HCT116 (cell line): ENCODE data around the gene FAM76B. TPM values are rescaled to one million over a fixed set of nuclear protein-coding genes. Genes with fewer than 3 reads are reported as not detected.

Source experiments
- ATAC-seq: fragments of 200-7000 bp; cut with Tn5 transposase; 2 replicates; pipeline ENCODE4 v1.9.1; 2020; ENCODE audit warnings: mild to moderate bottlenecking, moderate library complexity
- BruUV-seq: library from RNA; stranded (reverse); fragments of 400-500 nt; replicated peaks from 2 replicates; lab custom pipeline; 2021; lab: Mats Ljungman, UMichigan
- CTCF ChIA-PET: fragments of 300-600 bp; sonication (Branson Sonifier 250); formaldehyde crosslinking; loops from one replicate; lab custom pipeline; 2021; ENCODE audit warnings: antibody characterized with exemption; lab: Charles Lee
- POLR2A ChIA-PET: fragments of 300-600, 350-600 bp; sonication (Branson Sonifier 250); formaldehyde crosslinking; loops from one replicate; lab custom pipeline; 2021; ENCODE audit warnings: antibody characterized with exemption; lab: Charles Lee
- RAD21 ChIA-PET, 2 experiments: fragments of 300-600 bp; sonication (Branson Sonifier 250); formaldehyde crosslinking; loops; one replicate each; lab custom pipeline; 2023; ENCODE audit warnings: low total read pairs in 2 of 2; ENCODE audit not compliant: uncharacterized antibody in 2 of 2, unreplicated experiment in 2 of 2, low non-redundant PET in 1 of 2; lab: Charles Lee
- DNase-seq: peaks from one replicate; pipeline ENCODE4 v3.0.0-alpha.2; 2010; ENCODE audit warnings: low read depth, low spot score
- H2AFZ ChIP-seq: fragments of 200-600 bp; shearing (Covaris generic), sonication (generic); 2 replicates; pipeline ENCODE4 v1.6.1; 2017; ENCODE audit warnings: low read depth, mixed run types, mixed read lengths, antibody characterized with exemption, low read length; ENCODE audit not compliant: poor library complexity, severe bottlenecking
- H3K27ac ChIP-seq: 2 replicates; pipeline ENCODE4 v1.5.1; 2012; ENCODE audit warnings: low read depth, low read length
- H3K27me3 ChIP-seq: fragments of 200-600 bp; sonication (generic); 2 replicates; pipeline ENCODE4 v1.6.1; 2016; ENCODE audit warnings: mixed run types, low read length, mixed read lengths; ENCODE audit not compliant: insufficient read depth
- H3K36me3 ChIP-seq, 2 experiments: fragments of 200-500 bp in 1 of 2; fragments of 200-600 bp in 1 of 2; sonication (Bioruptor generic) in 1 of 2; sonication (generic) in 1 of 2; 2 replicates each; pipeline versions ENCODE4 v1.5.1 to v1.6.1; 2014 to 2016; ENCODE audit warnings: low read length in 2 of 2, inconsistent platforms in 1 of 2, mixed read lengths in 1 of 2, mixed run types in 1 of 2; ENCODE audit not compliant: insufficient read depth in 2 of 2, control insufficient read depth in 1 of 2
- H3K4me1 ChIP-seq, 2 experiments: fragments of 200-600 bp in 1 of 2; sonication (generic) in 1 of 2; 2 replicates each; pipeline versions ENCODE4 v1.5.1 to v1.6.1; 2012 to 2017; ENCODE audit warnings: low read length in 2 of 2, inconsistent platforms in 1 of 2, mild to moderate bottlenecking in 1 of 2, mixed read lengths in 1 of 2, mixed run types in 1 of 2, moderate library complexity in 1 of 2; ENCODE audit not compliant: insufficient read depth in 2 of 2, control insufficient read depth in 1 of 2
- H3K4me2 ChIP-seq: fragments of 200-600 bp; sonication (generic); 2 replicates; pipeline ENCODE4 v1.6.1; 2017; ENCODE audit warnings: mixed run types, low read length, mixed read lengths
- H3K4me3 ChIP-seq, 2 experiments: fragments of 200-600 bp in 1 of 2; sonication (generic) in 1 of 2; replicated peaks in 1 of 2; 2 replicates each; pipeline ENCODE4 v1.5.1; 2011 to 2016; ENCODE audit warnings: low read length in 2 of 2, control low read depth in 1 of 2, low read depth in 1 of 2, mild to moderate bottlenecking in 1 of 2, mixed read lengths in 1 of 2, mixed run types in 1 of 2
- H3K79me2 ChIP-seq: fragments of 200-600 bp; sonication (generic); 2 replicates; pipeline ENCODE4 v1.6.1; 2017; ENCODE audit warnings: mild to moderate bottlenecking, mixed run types, low read length, moderate library complexity, mixed read lengths; ENCODE audit not compliant: insufficient read depth
- H3K9ac ChIP-seq: fragments of 200-600 bp; sonication (generic); 2 replicates; pipeline ENCODE4 v1.6.1; 2016; ENCODE audit warnings: low read length, mixed read lengths
- H3K9me2 ChIP-seq: fragments of 200-600 bp; sonication (generic), shearing (Covaris generic); 2 replicates; pipeline ENCODE4 v1.6.1; 2017; ENCODE audit warnings: mixed run types, mild to moderate bottlenecking, moderate library complexity; ENCODE audit not compliant: insufficient read depth
- H3K9me3 ChIP-seq, 2 experiments: fragments of 200-500 bp in 1 of 2; fragments of 200-600 bp in 1 of 2; sonication (Bioruptor generic) in 1 of 2; sonication (generic) in 1 of 2; 2 replicates each; pipeline ENCODE4 v1.6.1; 2014 to 2017; ENCODE audit warnings: low read length in 2 of 2, mixed read lengths in 2 of 2, inconsistent platforms in 1 of 2, low read depth in 1 of 2, mild to moderate bottlenecking in 1 of 2, mixed run types in 1 of 2, moderate library complexity in 1 of 2; ENCODE audit not compliant: control insufficient read depth in 1 of 2, insufficient read depth in 1 of 2
- H4K20me1 ChIP-seq: fragments of 200-600 bp; sonication (generic), shearing (Covaris generic); 2 replicates; pipeline ENCODE4 v1.6.1; 2017; ENCODE audit warnings: mixed run types, mild to moderate bottlenecking, moderate library complexity; ENCODE audit not compliant: insufficient read depth
- CTCF ChIP-seq, 3 experiments: fragments of 200-600 bp in 1 of 3; sonication (generic) in 1 of 3; IDR thresholded peaks in 2 of 3; conservative IDR thresholded peaks in 1 of 3; 2 replicates each; pipeline ENCODE4 v1.5.1; 2012 to 2017; ENCODE audit warnings: low read depth in 2 of 3, low read length in 2 of 3, antibody characterized with exemption in 1 of 3, borderline replicate concordance in 1 of 3, control low read depth in 1 of 3, mild to moderate bottlenecking in 1 of 3, mixed read lengths in 1 of 3, mixed run types in 1 of 3, moderate library complexity in 1 of 3; ENCODE audit not compliant: insufficient read depth in 1 of 3
- EGR1 ChIP-seq: IDR thresholded peaks from 2 replicates; pipeline ENCODE4 v1.6.1; 2012; ENCODE audit warnings: low read depth
- EZH2phosphoT487 ChIP-seq: fragments of 200-600 bp; IDR thresholded peaks from 2 replicates; pipeline ENCODE4 v1.6.1; 2018; ENCODE audit warnings: antibody characterized with exemption, borderline replicate concordance
- FOSL1 ChIP-seq: IDR thresholded peaks from 2 replicates; pipeline ENCODE4 v1.6.1; 2012; ENCODE audit warnings: low read depth
- POLR2AphosphoS5 ChIP-seq: IDR thresholded peaks from 2 replicates; pipeline ENCODE4 v1.6.1; 2011; ENCODE audit warnings: mild to moderate bottlenecking, low read depth, low read length, moderate library complexity
- RAD21 ChIP-seq: IDR thresholded peaks from 2 replicates; pipeline ENCODE4 v1.6.1; 2012; ENCODE audit warnings: low read depth, mild to moderate bottlenecking
- SIN3A ChIP-seq: IDR thresholded peaks from 2 replicates; pipeline ENCODE4 v1.6.1; 2012; ENCODE audit warnings: low read depth
- SRF ChIP-seq: IDR thresholded peaks from 2 replicates; pipeline ENCODE4 v1.6.1; 2012; ENCODE audit warnings: low read depth
- TCF7L2 ChIP-seq: IDR thresholded peaks from 2 replicates; pipeline ENCODE4 v1.7.0; 2011; ENCODE audit warnings: borderline replicate concordance, inconsistent platforms; ENCODE audit not compliant: insufficient read depth, insufficient read length; ENCODE audit errors: extremely low read depth
- ZFX ChIP-seq: fragments of 450-650 bp; IDR thresholded peaks from 2 replicates; pipeline ENCODE4 v1.6.1; 2017
- intact Hi-C: fragments of 100-400 bp; cut with micrococcal nuclease; formaldehyde crosslinking; loops from 2 replicates; pipeline ENCODE4 v1.10.0; 2022
- total RNA-seq: library from RNA; stranded (reverse); gene quantifications from one replicate; pipeline ENCODE4 v1.2.1, GENCODE V29; 2021; ENCODE audit not compliant: unreplicated experiment

Gene FAM76B
- total RNA-seq, 1 experiment from 2014 or later, result 27.5 TPM

GRCh38 chr11:95794086-95794485, 4.5 kb upstream of the FAM76B start:
- H3K4me2 ChIP-seq, result no peak overlapping the region
- H3K4me3 ChIP-seq, result no peak overlapping the region
- no peak for DNase-seq
- no peak for TF ChIP-seq FOSL1
- TF ChIP-seq RAD21, result no peak
- TF ChIP-seq SRF, result no peak
- TF ChIP-seq TCF7L2, result no peak
- no peak for TF ChIP-seq POLR2AphosphoS5
- no peak for TF ChIP-seq SIN3A
- no peak for TF ChIP-seq EGR1
- TF ChIP-seq ZFX, result no peak
- TF ChIP-seq CTCF (IDR thresholded peaks at IDR 0.05 in 2 of 3, conservative IDR thresholded peaks at IDR 0.05 in 1 of 3; ENCODE audit: borderline replicate concordance in 1 of 3, insufficient read depth in 1 of 3, low read depth in 2 of 3, low read length in 2 of 3), result no peak
- no peak for TF ChIP-seq EZH2phosphoT487
- TF ChIP-seq, all 23 proteins: peak for 0
- H3K27ac ChIP-seq, result no peak overlapping the region
- no peaks in the 10 kb centered on the region for H3K9me2 ChIP-seq
- BruUV-seq, result no TSS peak
- CTCF ChIA-PET, result interaction anchor here (1.0 kb wide), 1 partner anchor 642 kb away, joined by 3 read pairs; no protein-coding TSS in a partner anchor
- no peaks in the 10 kb centered on the region for H3K9me3 ChIP-seq
- POLR2A ChIA-PET, result no interaction called here
- no peaks in the 10 kb centered on the region for H3K27me3 ChIP-seq
- H3K9ac ChIP-seq, result no peak overlapping the region
- no peaks in the 10 kb centered on the region for H3K36me3 ChIP-seq
- H3K4me1 ChIP-seq, result peaks cover 5 to 9% of the 10 kb centered on the region in 2 experiments; a peak in 3 of 4 replicates
- RAD21 ChIA-PET, result no interaction called here
- peaks cover 67% of the 10 kb centered on the region for H3K79me2 ChIP-seq
- intact Hi-C loops, result loop anchor here (5.0 kb wide), 1 partner anchor 598 kb away; the partner anchor contains the start of gene JRKL
- H4K20me1 ChIP-seq, result no peaks in the 10 kb centered on the region; the same call in 1 of the 2 replicates
- ATAC-seq, result no peak
- H2AFZ ChIP-seq, result no peak overlapping the region
